ENCODE measurements around the gene HOXA3. TPM values are rescaled to one million over a fixed set of nuclear protein-coding genes. Genes with fewer than 3 reads are reported as not detected.

HOXA3 gene
- total RNA-seq, 1 experiment from 2014 or later = 4.5 TPM

GRCh38 chr7:27093184-27093895, 59.0 kb downstream of the HOXA3 start:
- no peak overlapping the region for H2AFZ ChIP-seq (ENCODE audit: low read length)
- H3K9ac ChIP-seq (ENCODE audit: low read length) = no peak overlapping the region
- no peaks in the 10 kb centered on the region for H3K9me2 ChIP-seq (replicated peaks; ENCODE audit: low read length)
- no peaks in the 10 kb centered on the region for H3K27me3 ChIP-seq (ENCODE audit: low read length)
- no peak overlapping the region for H3K4me2 ChIP-seq (ENCODE audit: low read length)
- H3K4me3 ChIP-seq (ENCODE audit: low read length) = no peak overlapping the region
- H3K79me2 ChIP-seq (ENCODE audit: low read length) = peaks cover 34% of the 10 kb centered on the region
- DNase-seq = no peak
- CTCF ChIA-PET = no interaction called here
- intact Hi-C loops (cut with micrococcal nuclease) = no loop called here
- H4K20me1 ChIP-seq (ENCODE audit: low read length) = no peaks in the 10 kb centered on the region
- BruUV-seq (replicated peaks) = no TSS peak
- no peaks in the 10 kb centered on the region for H3F3A ChIP-seq (ENCODE audit: low read length, unreplicated experiment)
- H3K4me1 ChIP-seq (ENCODE audit: insufficient read depth, low read length) = peaks cover 24% of the 10 kb centered on the region
- no peak for ATAC-seq
- no peaks in the 10 kb centered on the region for H3K36me3 ChIP-seq (ENCODE audit: low read depth, low read length)
- no peak for TF ChIP-seq EZH2 (IDR thresholded peaks at IDR 0.05; ENCODE audit: low read length, unreplicated experiment)
- TF ChIP-seq EZH2phosphoT487 (IDR thresholded peaks at IDR 0.05; ENCODE audit: borderline replicate concordance, low read length) = no peak
- TF ChIP-seq CTCF (conservative IDR thresholded peaks at IDR 0.05; ENCODE audit: low read depth, low read length) = no peak
- H3K9me3 ChIP-seq (ENCODE audit: low read length) = no peaks in the 10 kb centered on the region
- H3K27ac ChIP-seq (ENCODE audit: low read length) = no peak overlapping the region
- POLR2A ChIA-PET (ENCODE audit: unreplicated experiment) = no interaction called here

GRCh38 chr7:27092819-27093110, 59.6 kb downstream of the HOXA3 start:
- TF ChIP-seq EZH2phosphoT487 (IDR thresholded peaks at IDR 0.05; ENCODE audit: borderline replicate concordance, low read length) (no peak), EZH2 (IDR thresholded peaks at IDR 0.05; ENCODE audit: low read length, unreplicated experiment) (no peak), CTCF (conservative IDR thresholded peaks at IDR 0.05; ENCODE audit: low read depth, low read length) (no peak)
- peaks cover 24% of the 10 kb centered on the region for H3K4me1 ChIP-seq (ENCODE audit: insufficient read depth, low read length)
- no peaks in the 10 kb centered on the region for H3K9me2 ChIP-seq (replicated peaks; ENCODE audit: low read length)
- no peaks in the 10 kb centered on the region for H3F3A ChIP-seq (ENCODE audit: low read length, unreplicated experiment)
- no TSS peak for BruUV-seq (replicated peaks)
- no peaks in the 10 kb centered on the region for H3K9me3 ChIP-seq (ENCODE audit: low read length)
- no peak overlapping the region for H3K9ac ChIP-seq (ENCODE audit: low read length)
- H3K27ac ChIP-seq (ENCODE audit: low read length) = no peak overlapping the region
- H3K79me2 ChIP-seq (ENCODE audit: low read length) = peaks cover 28% of the 10 kb centered on the region
- intact Hi-C loops (cut with micrococcal nuclease) = no loop called here
- H3K4me2 ChIP-seq (ENCODE audit: low read length) = no peak overlapping the region
- CTCF ChIA-PET = no interaction called here
- DNase-seq = no peak
- no peak overlapping the region for H2AFZ ChIP-seq (ENCODE audit: low read length)
- H3K36me3 ChIP-seq (ENCODE audit: low read depth, low read length) = no peaks in the 10 kb centered on the region
- H3K27me3 ChIP-seq (ENCODE audit: low read length) = no peaks in the 10 kb centered on the region
- POLR2A ChIA-PET (ENCODE audit: unreplicated experiment) = no interaction called here
- no peaks in the 10 kb centered on the region for H4K20me1 ChIP-seq (ENCODE audit: low read length)
- H3K4me3 ChIP-seq (ENCODE audit: low read length) = no peak overlapping the region
- ATAC-seq = no peak

GRCh38 chr7:27091941-27092818, 60.2 kb downstream of the HOXA3 start:
- Histone ChIP-seq H3K9me2 (replicated peaks; ENCODE audit: low read length) (no peaks in the 10 kb centered on the region), H3K4me1 (ENCODE audit: insufficient read depth, low read length) (peaks cover 24% of the 10 kb centered on the region), H3K27ac (ENCODE audit: low read length) (no peak overlapping the region), H3K36me3 (ENCODE audit: low read depth, low read length) (no peaks in the 10 kb centered on the region), H2AFZ (ENCODE audit: low read length) (no peak overlapping the region), H3K4me2 (ENCODE audit: low read length) (no peak overlapping the region), H3K4me3 (ENCODE audit: low read length) (no peak overlapping the region), H3K79me2 (ENCODE audit: low read length) (peaks cover 22% of the 10 kb centered on the region), H3K27me3 (ENCODE audit: low read length) (no peaks in the 10 kb centered on the region), H3K9me3 (ENCODE audit: low read length) (no peaks in the 10 kb centered on the region), H3F3A (ENCODE audit: low read length, unreplicated experiment) (no peaks in the 10 kb centered on the region), H3K9ac (ENCODE audit: low read length) (no peak overlapping the region), H4K20me1 (ENCODE audit: low read length) (no peaks in the 10 kb centered on the region)
- no peak for DNase-seq
- ChIA-PET POLR2A (ENCODE audit: unreplicated experiment) (no interaction called here), CTCF (no interaction called here)
- intact Hi-C loops (cut with micrococcal nuclease) = no loop called here
- TF ChIP-seq EZH2 (IDR thresholded peaks at IDR 0.05; ENCODE audit: low read length, unreplicated experiment) (no peak), EZH2phosphoT487 (IDR thresholded peaks at IDR 0.05; ENCODE audit: borderline replicate concordance, low read length) (no peak), CTCF (conservative IDR thresholded peaks at IDR 0.05; ENCODE audit: low read depth, low read length) (no peak)
- ATAC-seq = no peak
- BruUV-seq (replicated peaks) = no TSS peak

Measured in PC-3 (cell line).